ENCODE results near the gene SSBP2.
"Not testable (repeated sequence)": the region's sequence is repeated elsewhere in the genome, so short reads cannot be mapped to it uniquely, and the experiment has no call there.

Gene SSBP2

GRCh38 chr5:81520769-81521168 lies 230.1 kb downstream of the SSBP2 start:
- no peaks in the 10 kb centered on the region for H3K27me3 ChIP-seq (ENCODE audit: insufficient read depth, low read length)
- H3K36me3 ChIP-seq (ENCODE audit: insufficient read depth, low read depth, low read length): no peaks in the 10 kb centered on the region
- peaks cover 4% of the 10 kb centered on the region; the same call in 1 of the 2 replicates for H3K4me1 ChIP-seq (ENCODE audit: insufficient read depth, low read length)
- H3K27ac ChIP-seq (ENCODE audit: low read length): no peak overlapping the region
- H3K9me3 ChIP-seq (ENCODE audit: insufficient read depth, low read depth, low read length): no peaks in the 10 kb centered on the region
- no peak overlapping the region for H3K4me3 ChIP-seq (ENCODE audit: low read length)
- no peak overlapping the region for H3K9ac ChIP-seq (ENCODE audit: low read depth, low read length)

GRCh38 chr5:81519217-81519905 lies 231.5 kb downstream of the SSBP2 start:
- H3K4me3 ChIP-seq (ENCODE audit: low read length): no peak overlapping the region

GRCh38 chr5:81517462-81517861 lies 233.4 kb downstream of the SSBP2 start:
- Histone ChIP-seq H3K4me3 (ENCODE audit: low read length) (no peak overlapping the region), H3K9ac (ENCODE audit: low read depth, low read length) (no peak overlapping the region), H3K27ac (ENCODE audit: low read length) (no peak overlapping the region), H3K9me3 (ENCODE audit: insufficient read depth, low read depth, low read length) (no peaks in the 10 kb centered on the region), H3K4me1 (ENCODE audit: insufficient read depth, low read length) (no peaks in the 10 kb centered on the region), H3K36me3 (ENCODE audit: insufficient read depth, low read depth, low read length) (no peaks in the 10 kb centered on the region), H3K27me3 (ENCODE audit: insufficient read depth, low read length) (no peaks in the 10 kb centered on the region)

More at GRCh38 chr5:81519217-81519905, 231.5 kb downstream of the SSBP2 start:
- no peak overlapping the region for H3K9ac ChIP-seq (ENCODE audit: low read depth, low read length)
- H3K36me3 ChIP-seq (ENCODE audit: insufficient read depth, low read depth, low read length): no peaks in the 10 kb centered on the region
- H3K9me3 ChIP-seq (ENCODE audit: insufficient read depth, low read depth, low read length): no peaks in the 10 kb centered on the region
- no peaks in the 10 kb centered on the region for H3K27me3 ChIP-seq (ENCODE audit: insufficient read depth, low read length)
- H3K27ac ChIP-seq (ENCODE audit: low read length): no peak overlapping the region
- peaks cover 4% of the 10 kb centered on the region; the same call in 1 of the 2 replicates for H3K4me1 ChIP-seq (ENCODE audit: insufficient read depth, low read length)

GRCh38 chr5:81516091-81516490 lies 234.8 kb downstream of the SSBP2 start:
- Histone ChIP-seq H3K27ac (ENCODE audit: low read length) (no peak overlapping the region), H3K36me3 (ENCODE audit: insufficient read depth, low read depth, low read length) (no peaks in the 10 kb centered on the region)

GRCh38 chr5:81513982-81514381 lies 236.9 kb downstream of the SSBP2 start:
- H3K4me1 ChIP-seq (ENCODE audit: insufficient read depth, low read length): no peaks in the 10 kb centered on the region
- no peaks in the 10 kb centered on the region for H3K27me3 ChIP-seq (ENCODE audit: insufficient read depth, low read length)
- no peaks in the 10 kb centered on the region for H3K9me3 ChIP-seq (ENCODE audit: insufficient read depth, low read depth, low read length)
- no peak overlapping the region for H3K9ac ChIP-seq (ENCODE audit: low read depth, low read length)
- H3K36me3 ChIP-seq (ENCODE audit: insufficient read depth, low read depth, low read length): no peaks in the 10 kb centered on the region
- no peak overlapping the region for H3K4me3 ChIP-seq (ENCODE audit: low read length)
- H3K27ac ChIP-seq (ENCODE audit: low read length): no peak overlapping the region

More at GRCh38 chr5:81516091-81516490, 234.8 kb downstream of the SSBP2 start:
- no peaks in the 10 kb centered on the region for H3K4me1 ChIP-seq (ENCODE audit: insufficient read depth, low read length)
- no peak overlapping the region for H3K9ac ChIP-seq (ENCODE audit: low read depth, low read length)
- no peaks in the 10 kb centered on the region for H3K9me3 ChIP-seq (ENCODE audit: insufficient read depth, low read depth, low read length)
- no peaks in the 10 kb centered on the region for H3K27me3 ChIP-seq (ENCODE audit: insufficient read depth, low read length)
- no peak overlapping the region for H3K4me3 ChIP-seq (ENCODE audit: low read length)

GRCh38 chr5:81513473-81513872 lies 237.4 kb downstream of the SSBP2 start:
- no peak overlapping the region for H3K4me3 ChIP-seq (ENCODE audit: low read length)
- no peaks in the 10 kb centered on the region for H3K36me3 ChIP-seq (ENCODE audit: insufficient read depth, low read depth, low read length)
- H3K9ac ChIP-seq (ENCODE audit: low read depth, low read length): no peak overlapping the region
- no peak overlapping the region for H3K27ac ChIP-seq (ENCODE audit: low read length)
- no peaks in the 10 kb centered on the region for H3K27me3 ChIP-seq (ENCODE audit: insufficient read depth, low read length)
- no peaks in the 10 kb centered on the region for H3K4me1 ChIP-seq (ENCODE audit: insufficient read depth, low read length)
- no peaks in the 10 kb centered on the region for H3K9me3 ChIP-seq (ENCODE audit: insufficient read depth, low read depth, low read length)

GRCh38 chr5:81506900-81507588 lies 243.9 kb downstream of the SSBP2 start:
- Histone ChIP-seq H3K36me3 (ENCODE audit: insufficient read depth, low read depth, low read length) (no peaks in the 10 kb centered on the region), H3K4me1 (ENCODE audit: insufficient read depth, low read length) (no peaks in the 10 kb centered on the region), H3K4me3 (ENCODE audit: low read length) (no peak overlapping the region), H3K27ac (ENCODE audit: low read length) (no peak overlapping the region), H3K27me3 (ENCODE audit: insufficient read depth, low read length) (no peaks in the 10 kb centered on the region), H3K9me3 (ENCODE audit: insufficient read depth, low read depth, low read length) (no peaks in the 10 kb centered on the region), H3K9ac (ENCODE audit: low read depth, low read length) (no peak overlapping the region)

- Histone ChIP-seq H3K4me1 (ENCODE audit: insufficient read depth, low read length) (no peaks in the 10 kb centered on the region), H3K9me3 (ENCODE audit: insufficient read depth, low read depth, low read length) (no peaks in the 10 kb centered on the region), H3K27me3 (ENCODE audit: insufficient read depth, low read length) (no peaks in the 10 kb centered on the region), H3K9ac (ENCODE audit: low read depth, low read length) (no peak overlapping the region), H3K27ac (ENCODE audit: low read length) (no peak overlapping the region), H3K36me3 (ENCODE audit: insufficient read depth, low read depth, low read length) (no peaks in the 10 kb centered on the region), H3K4me3 (ENCODE audit: low read length) (no peak overlapping the region)
These were observed 244.5 kb downstream of the SSBP2 start for GRCh38 chr5:81506378-81506777.

- H3K4me1 ChIP-seq (ENCODE audit: insufficient read depth, low read length): no peaks in the 10 kb centered on the region
- H3K27me3 ChIP-seq (ENCODE audit: insufficient read depth, low read length): no peaks in the 10 kb centered on the region
These were observed 245.2 kb downstream of the SSBP2 start for GRCh38 chr5:81505672-81506071.

GRCh38 chr5:81503602-81504001 lies 247.3 kb downstream of the SSBP2 start:
- H3K27ac ChIP-seq (ENCODE audit: low read length); H3K4me3 ChIP-seq (ENCODE audit: low read length); H3K27me3 ChIP-seq (ENCODE audit: insufficient read depth, low read length); H3K9ac ChIP-seq (ENCODE audit: low read depth, low read length); H3K36me3 ChIP-seq (ENCODE audit: insufficient read depth, low read depth, low read length); H3K9me3 ChIP-seq (ENCODE audit: insufficient read depth, low read depth, low read length); H3K4me1 ChIP-seq (ENCODE audit: insufficient read depth, low read length): not testable (repeated sequence)

More at GRCh38 chr5:81505672-81506071, 245.2 kb downstream of the SSBP2 start:
- Histone ChIP-seq H3K27ac (ENCODE audit: low read length) (no peak overlapping the region), H3K4me3 (ENCODE audit: low read length) (no peak overlapping the region), H3K9me3 (ENCODE audit: insufficient read depth, low read depth, low read length) (no peaks in the 10 kb centered on the region), H3K9ac (ENCODE audit: low read depth, low read length) (no peak overlapping the region), H3K36me3 (ENCODE audit: insufficient read depth, low read depth, low read length) (no peaks in the 10 kb centered on the region)

GRCh38 chr5:81495286-81495685 lies 255.6 kb downstream of the SSBP2 start:
- Histone ChIP-seq H3K27ac (ENCODE audit: low read length) (no peak overlapping the region), H3K27me3 (ENCODE audit: insufficient read depth, low read length) (no peaks in the 10 kb centered on the region), H3K36me3 (ENCODE audit: insufficient read depth, low read depth, low read length) (no peaks in the 10 kb centered on the region), H3K4me3 (ENCODE audit: low read length) (no peak overlapping the region), H3K4me1 (ENCODE audit: insufficient read depth, low read length) (no peaks in the 10 kb centered on the region), H3K9ac (ENCODE audit: low read depth, low read length) (no peak overlapping the region), H3K9me3 (ENCODE audit: insufficient read depth, low read depth, low read length) (no peaks in the 10 kb centered on the region)

GRCh38 chr5:81488862-81489261 lies 262.0 kb downstream of the SSBP2 start:
- no peaks in the 10 kb centered on the region for H3K27me3 ChIP-seq (ENCODE audit: insufficient read depth, low read length)
- no peaks in the 10 kb centered on the region for H3K9me3 ChIP-seq (ENCODE audit: insufficient read depth, low read depth, low read length)
- no peak overlapping the region for H3K27ac ChIP-seq (ENCODE audit: low read length)
- H3K4me1 ChIP-seq (ENCODE audit: insufficient read depth, low read length): no peaks in the 10 kb centered on the region
- H3K36me3 ChIP-seq (ENCODE audit: insufficient read depth, low read depth, low read length): no peaks in the 10 kb centered on the region
- H3K9ac ChIP-seq (ENCODE audit: low read depth, low read length): no peak overlapping the region
- no peak overlapping the region for H3K4me3 ChIP-seq (ENCODE audit: low read length)
